Middle frontal gyrus (tissue), 1 donor: ENCODE measurements around the gene SMIM12.

ENCODE experiments used
- DNase-seq: peaks from one replicate; pipeline ENCODE4 v3.0.0-alpha.2; 2015; ENCODE audit warnings: low spot score; ENCODE audit errors: extremely low spot score

The SMIM12 gene, protein sequence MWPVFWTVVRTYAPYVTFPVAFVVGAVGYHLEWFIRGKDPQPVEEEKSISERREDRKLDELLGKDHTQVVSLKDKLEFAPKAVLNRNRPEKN

DNA sequence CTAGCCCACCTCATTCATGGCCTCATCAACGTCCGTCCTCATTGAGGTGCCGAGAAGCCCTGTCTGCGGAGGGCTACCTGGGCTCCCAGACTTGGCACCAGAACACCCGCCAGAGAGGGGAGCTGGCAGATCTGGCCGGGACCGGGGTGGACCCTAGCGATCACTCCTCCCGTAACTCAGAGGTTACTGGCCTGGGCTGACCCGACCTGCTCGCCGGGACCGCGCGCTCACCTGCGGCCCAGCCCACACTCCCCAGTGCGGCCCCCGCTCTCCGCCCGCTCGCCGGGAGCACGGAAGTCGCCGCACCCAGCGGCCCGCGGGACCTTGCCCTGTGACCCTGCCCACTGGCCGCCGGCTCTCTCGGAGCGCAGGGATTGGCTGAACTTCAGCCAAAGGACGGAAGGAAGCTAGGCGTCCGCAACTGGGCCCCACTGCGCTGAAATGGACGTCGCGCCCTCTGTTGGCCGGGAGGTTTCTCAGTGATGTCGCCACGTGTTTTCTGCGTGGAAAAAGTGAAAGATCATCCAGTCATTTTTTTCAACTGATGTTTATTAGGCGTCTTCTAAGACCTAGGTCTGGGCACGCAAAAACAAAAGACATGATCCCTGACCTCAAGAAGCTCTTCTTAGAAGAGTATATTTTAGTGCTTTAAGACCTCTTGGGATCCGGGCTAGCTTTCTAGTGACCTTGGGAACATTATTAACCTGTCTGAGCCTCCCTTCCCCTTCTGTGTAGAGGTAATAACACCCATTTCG lies at the start of gene SMIM12:
SMIM12 (minus strand) TSS at position 304 of the 755 bp plus-strand sequence. CDS start 3,772 bp downstream, outside the sequence.
- peak; percentile 86 for DNase-seq

GRCh38 chr1:34908369-34908768 lies 48.8 kb upstream of the SMIM12 start:
- DNase-seq: no peak

DNA sequence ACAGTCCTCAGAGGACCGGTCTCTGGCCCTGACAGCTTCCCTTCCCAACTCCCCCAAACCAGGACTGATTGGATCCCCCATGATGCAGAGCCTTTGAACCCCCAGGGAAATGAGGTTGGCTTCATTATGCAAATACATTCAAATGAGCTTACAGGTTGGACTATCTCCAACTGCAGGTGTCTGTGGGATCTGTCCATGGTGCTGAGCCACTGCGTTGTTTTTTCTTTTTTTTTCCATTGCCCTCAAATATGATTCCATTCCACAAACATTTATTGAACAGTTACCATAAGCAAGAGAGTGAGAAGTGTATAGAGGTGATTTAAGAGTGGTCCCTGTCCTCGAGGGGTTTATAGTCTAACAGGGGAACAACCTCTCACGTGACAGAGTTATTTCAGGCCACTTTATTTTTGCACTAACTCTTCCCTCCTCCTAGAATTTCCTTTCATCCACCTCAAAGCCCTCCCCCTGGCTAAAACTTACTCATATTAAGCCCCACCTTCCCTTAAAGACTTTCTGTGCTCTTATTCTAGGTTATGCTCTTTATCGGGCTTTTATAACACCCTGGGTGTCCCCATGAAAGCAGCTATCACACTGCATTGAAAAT lies 48.0 kb upstream of the SMIM12 start:
- DNase-seq: no peak

- DNase-seq: no peak
Observed at GRCh38 chr1:34906756-34907155, 47.2 kb upstream of the SMIM12 start.

- DNase-seq: no peak
Observed at GRCh38 chr1:34906222-34906621, 46.7 kb upstream of the SMIM12 start.

- no peak for DNase-seq
Observed at GRCh38 chr1:34905098-34905459, 45.5 kb upstream of the SMIM12 start.

- no peak for DNase-seq
Observed at GRCh38 chr1:34904236-34905097, 44.9 kb upstream of the SMIM12 start.

DNA sequence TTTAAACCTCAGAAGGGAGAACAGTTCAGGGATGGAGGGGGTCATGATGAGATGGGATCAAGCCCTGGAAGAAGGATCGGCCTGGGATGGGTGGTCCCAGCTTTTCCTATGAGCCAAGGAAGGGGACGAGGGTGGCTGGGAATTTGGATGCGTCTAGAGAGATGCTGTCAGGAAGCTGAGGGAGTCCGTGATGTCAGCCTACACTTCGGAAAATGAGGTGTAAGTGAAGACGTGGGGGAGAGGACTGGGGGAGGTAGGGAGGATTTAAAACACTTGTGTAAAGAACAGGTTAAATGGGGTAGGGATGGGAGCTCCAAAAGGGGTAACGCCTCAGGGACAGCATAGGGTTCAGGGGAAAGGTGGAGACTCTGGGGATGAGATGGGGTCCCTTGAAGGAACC lies 42.4 kb upstream of the SMIM12 start:
- DNase-seq: no peak

GRCh38 chr1:34900775-34901502 lies 41.4 kb upstream of the SMIM12 start:
- DNase-seq: peak; percentile 9

- DNase-seq: no peak
Observed at GRCh38 chr1:34899906-34900305, 40.4 kb upstream of the SMIM12 start.

DNA sequence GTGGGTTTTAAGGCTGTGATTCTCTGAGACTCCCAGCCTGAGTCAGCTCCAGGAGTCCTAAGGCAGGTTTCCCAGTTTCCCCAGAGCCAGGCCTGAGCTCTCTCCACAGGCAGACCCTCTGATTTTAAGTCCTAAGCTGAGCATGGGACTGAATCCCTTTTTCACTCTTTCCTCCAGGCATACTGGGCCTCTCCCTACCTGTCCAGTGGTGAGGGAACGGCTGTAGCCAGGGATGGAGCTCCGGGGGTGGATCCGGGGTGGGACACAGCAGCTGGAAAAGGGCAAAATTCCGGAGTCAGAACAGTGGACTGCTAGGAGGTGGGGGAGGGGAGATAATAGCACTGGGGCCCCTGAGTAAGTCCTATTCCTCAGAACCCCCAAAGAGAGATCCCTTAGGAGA lies 39.9 kb upstream of the SMIM12 start:
- no peak for DNase-seq

DNA sequence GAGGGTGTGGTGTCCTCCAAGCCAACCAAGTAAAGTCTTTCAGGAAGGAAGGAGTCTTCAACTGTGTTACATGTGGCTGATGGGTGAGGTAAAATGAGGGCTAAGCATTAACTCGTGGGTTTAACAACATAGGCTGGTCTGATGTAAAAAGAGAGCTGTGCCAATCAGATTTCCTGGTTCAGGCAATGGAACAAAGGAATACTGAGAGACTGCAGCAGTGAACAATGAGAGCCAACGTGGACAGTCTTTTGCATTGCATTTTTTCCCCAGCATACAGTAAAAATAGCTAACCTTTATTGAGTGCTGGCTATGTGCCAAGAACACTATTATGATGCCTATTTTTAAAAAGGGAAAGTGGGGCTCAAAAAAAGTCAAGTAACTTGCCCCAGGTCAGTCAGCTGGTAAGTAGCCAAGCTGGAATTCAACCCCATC lies 38.8 kb upstream of the SMIM12 start:
- DNase-seq: peak; percentile 1

DNA sequence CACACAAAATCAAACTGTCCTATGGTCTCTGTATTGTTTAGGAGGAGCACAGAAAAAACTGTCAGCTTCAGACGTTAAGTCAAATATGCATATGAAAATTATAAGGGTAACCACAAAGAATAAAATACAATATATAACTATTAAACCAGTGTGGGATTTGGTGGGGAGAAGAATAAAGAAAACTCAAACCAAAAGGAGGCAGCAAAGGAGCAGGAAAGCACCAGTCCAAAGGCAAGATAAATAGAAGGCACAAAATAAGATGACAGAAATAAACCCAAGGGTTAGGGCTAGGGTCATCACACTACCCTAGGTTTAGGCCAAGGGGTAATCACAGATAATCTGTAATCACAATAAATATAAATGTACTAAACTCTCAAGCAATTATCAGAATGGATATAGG lies 37.1 kb upstream of the SMIM12 start:
- DNase-seq: no peak

DNA sequence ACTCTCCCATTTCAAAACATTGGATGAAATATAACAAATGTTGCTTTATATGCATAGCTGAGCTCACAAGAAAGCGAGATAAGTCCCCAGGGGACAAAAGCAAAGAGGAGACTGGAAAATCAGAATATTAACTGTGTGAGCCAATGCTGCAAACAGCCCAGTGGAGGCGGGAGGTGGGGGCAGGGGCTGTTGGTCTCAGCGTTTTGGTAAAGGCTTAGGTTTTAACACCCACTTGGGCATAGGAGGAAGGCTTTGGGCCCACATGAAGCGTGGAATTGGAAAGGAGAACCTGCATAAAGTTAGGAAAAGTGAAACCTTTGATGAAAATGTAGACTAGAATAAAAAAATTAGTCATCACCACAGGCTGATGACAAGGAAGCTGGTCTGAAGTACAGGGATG lies 30.2 kb upstream of the SMIM12 start:
- DNase-seq: peak; percentile 1

- no peak for DNase-seq
Observed at GRCh38 chr1:34887593-34887992, 28.0 kb upstream of the SMIM12 start.

- DNase-seq: peak; percentile 2
Observed at GRCh38 chr1:34885405-34886247, 26.1 kb upstream of the SMIM12 start.

DNA sequence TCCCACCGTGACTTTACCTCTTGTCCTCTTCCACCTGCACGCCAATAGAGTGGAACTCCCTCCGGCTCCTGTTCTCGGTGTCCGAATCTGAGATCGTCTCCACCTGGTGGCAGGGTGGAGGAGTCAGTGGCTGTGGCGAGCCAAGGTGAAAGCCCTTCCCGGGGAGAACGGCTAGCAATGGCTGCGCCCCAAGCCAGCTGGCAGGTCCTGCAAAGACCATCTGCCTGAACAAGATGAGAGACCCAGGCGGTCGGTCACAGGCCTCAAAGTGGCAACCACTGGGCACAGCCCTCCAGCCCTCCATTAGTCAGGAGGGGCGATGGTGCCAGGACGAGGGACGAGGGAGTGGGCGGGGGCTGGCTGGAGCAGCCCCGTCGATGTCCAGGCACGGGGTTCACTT lies 25.4 kb upstream of the SMIM12 start:
- DNase-seq: peak; percentile 1

GRCh38 chr1:34884536-34884935 lies 25.0 kb upstream of the SMIM12 start:
- DNase-seq: no peak

DNA sequence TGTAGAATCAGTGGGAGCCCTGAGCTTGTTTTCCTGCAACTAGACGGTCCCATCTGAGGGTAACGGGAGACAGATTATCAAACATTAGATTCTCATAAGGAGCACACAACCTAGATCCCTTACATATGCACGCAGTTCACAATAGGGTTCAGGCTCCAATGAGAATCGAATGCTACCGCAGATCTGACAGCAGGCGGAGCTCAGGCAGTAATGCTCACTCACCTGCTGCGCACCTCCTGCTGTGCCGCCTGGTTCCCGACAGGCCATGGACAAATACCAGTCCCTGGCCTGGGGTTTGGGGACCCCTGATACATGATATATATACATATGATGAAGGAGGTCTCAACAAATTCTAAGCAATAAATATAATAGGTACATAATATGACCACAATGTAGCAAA lies 19.7 kb upstream of the SMIM12 start:
- no peak for DNase-seq

DNA sequence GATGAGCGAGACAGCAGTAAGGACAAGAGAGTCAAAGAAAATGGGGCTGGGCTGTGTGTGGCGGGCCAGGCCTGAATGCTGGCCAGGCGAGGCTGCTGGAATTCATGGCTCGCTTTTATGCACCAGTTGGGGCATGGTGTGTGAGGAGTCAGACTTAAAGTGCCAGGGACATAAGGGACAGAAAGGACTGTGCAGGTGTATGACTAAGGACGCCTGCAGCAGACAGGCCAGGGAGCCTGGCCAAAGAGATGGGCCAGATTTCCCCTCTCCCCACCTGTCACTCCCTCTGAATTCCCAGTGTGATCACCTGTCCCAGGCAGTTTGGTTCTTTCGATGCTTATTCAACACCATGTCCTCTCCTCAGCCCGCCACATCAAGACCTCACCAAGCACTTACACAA lies 16.9 kb upstream of the SMIM12 start:
- no peak for DNase-seq
